Loucy (cell line): ENCODE data around the gene CCR4.

Source experiments
- H2AFZ ChIP-seq: fragments of 200-600 bp; sonication (generic); 2 replicates; pipeline ENCODE4 v1.6.0; 2016; ENCODE audit warnings: antibody characterized with exemption, mild to moderate bottlenecking, low read length, moderate library complexity
- H3F3A ChIP-seq: fragments of 200-600 bp; 2 replicates; pipeline ENCODE4 v1.6.0; 2016; ENCODE audit warnings: antibody characterized with exemption, low read depth, mild to moderate bottlenecking
- H3K27me3 ChIP-seq: fragments of 200-600 bp; sonication (generic); 2 replicates; pipeline ENCODE4 v1.6.1; 2014; ENCODE audit warnings: low read length, mild to moderate bottlenecking; ENCODE audit not compliant: insufficient read depth, poor library complexity, severe bottlenecking
- H3K36me3 ChIP-seq: fragments of 200-600 bp; sonication (generic); 2 replicates; pipeline ENCODE4 v1.6.1; 2016; ENCODE audit warnings: low read length; ENCODE audit not compliant: insufficient read depth
- H3K4me1 ChIP-seq: fragments of 200-600 bp; sonication (generic); 2 replicates; pipeline ENCODE4 v1.5.1; 2014; ENCODE audit warnings: low read length, mild to moderate bottlenecking; ENCODE audit not compliant: insufficient read depth, poor library complexity, severe bottlenecking
- H3K4me2 ChIP-seq: fragments of 200-600 bp; sonication (generic); 2 replicates; pipeline ENCODE4 v1.6.0; 2014; ENCODE audit warnings: antibody characterized with exemption, low read length, low read depth, mild to moderate bottlenecking; ENCODE audit not compliant: poor library complexity, severe bottlenecking
- H3K4me3 ChIP-seq: fragments of 200-600 bp; sonication (generic); 2 replicates; pipeline ENCODE4 v1.5.1; 2014; ENCODE audit warnings: low read length, mild to moderate bottlenecking, mixed read lengths; ENCODE audit not compliant: poor library complexity, severe bottlenecking
- H3K79me2 ChIP-seq: fragments of 200-600 bp; sonication (generic); 2 replicates; pipeline ENCODE4 v1.6.1; 2014; ENCODE audit warnings: low read length; ENCODE audit not compliant: insufficient read depth
- H3K9ac ChIP-seq: fragments of 200-600 bp; sonication (generic); 2 replicates; pipeline ENCODE4 v1.6.0; 2014; ENCODE audit warnings: mild to moderate bottlenecking, low read depth, low read length, moderate library complexity; ENCODE audit not compliant: poor library complexity, severe bottlenecking
- H3K9me2 ChIP-seq: fragments of 200-600 bp; sonication (generic); replicated peaks from 2 replicates; pipeline ENCODE4 v1.6.1; 2016; ENCODE audit warnings: low read depth, low read length, mixed read lengths
- H3K9me3 ChIP-seq: fragments of 200-600 bp; sonication (generic); 2 replicates; pipeline ENCODE4 v1.6.1; 2014; ENCODE audit warnings: mild to moderate bottlenecking, antibody characterized with exemption, low read length, low read depth; ENCODE audit not compliant: insufficient read depth
- H4K20me1 ChIP-seq: fragments of 200-600 bp; sonication (generic); 2 replicates; pipeline ENCODE4 v1.6.0; 2014; ENCODE audit warnings: antibody characterized with exemption, low read length, mild to moderate bottlenecking; ENCODE audit not compliant: insufficient read depth, poor library complexity, severe bottlenecking
- CTCF ChIP-seq: fragments of 200-600 bp; sonication (generic); conservative IDR thresholded peaks from 2 replicates; pipeline ENCODE4 v1.5.1; 2014; ENCODE audit warnings: mild to moderate bottlenecking, antibody characterized with exemption, low read length
- EZH2phosphoT487 ChIP-seq: fragments of 200-600 bp; IDR thresholded peaks from 2 replicates; pipeline ENCODE4 v1.6.1; 2018; ENCODE audit warnings: antibody characterized with exemption, mild to moderate bottlenecking, moderate library complexity, borderline replicate concordance

CCR4 gene

GRCh38 chr3:32910954-32911353 lies 40.5 kb upstream of the CCR4 start:
- Histone ChIP-seq H3F3A (no peaks in the 10 kb centered on the region), H3K9me2 (no peaks in the 10 kb centered on the region), H4K20me1 (no peaks in the 10 kb centered on the region), H3K4me1 (no peaks in the 10 kb centered on the region), H3K9me3 (no peaks in the 10 kb centered on the region), H3K4me3 (no peak overlapping the region), H3K79me2 (no peaks in the 10 kb centered on the region), H3K9ac (no peak overlapping the region), H3K4me2 (no peak overlapping the region), H2AFZ (no peak overlapping the region), H3K27me3 (no peaks in the 10 kb centered on the region), H3K36me3 (no peaks in the 10 kb centered on the region)
- TF ChIP-seq EZH2phosphoT487: no peak
- TF ChIP-seq CTCF: no peak

- Histone ChIP-seq H3K9me3 (peaks cover 4% of the 10 kb centered on the region; the same call in 1 of the 2 replicates), H3K36me3 (no peaks in the 10 kb centered on the region), H3K4me1 (no peaks in the 10 kb centered on the region), H3K9me2 (no peaks in the 10 kb centered on the region), H3K9ac (no peak overlapping the region), H4K20me1 (no peaks in the 10 kb centered on the region), H3K4me2 (no peak overlapping the region), H3K27me3 (no peaks in the 10 kb centered on the region), H3K4me3 (no peak overlapping the region), H3F3A (no peaks in the 10 kb centered on the region), H2AFZ (no peak overlapping the region), H3K79me2 (no peaks in the 10 kb centered on the region)
- no peak for TF ChIP-seq EZH2phosphoT487
- TF ChIP-seq CTCF: no peak
Observed at GRCh38 chr3:32912046-32912445, 39.4 kb upstream of the CCR4 start.

GRCh38 chr3:32913790-32914446 lies 37.5 kb upstream of the CCR4 start:
- H2AFZ ChIP-seq: no peak overlapping the region
- no peaks in the 10 kb centered on the region for H4K20me1 ChIP-seq
- no peak overlapping the region for H3K4me2 ChIP-seq
- no peaks in the 10 kb centered on the region for H3K9me2 ChIP-seq
- H3K9ac ChIP-seq: no peak overlapping the region
- H3K4me1 ChIP-seq: no peaks in the 10 kb centered on the region
- H3K36me3 ChIP-seq: no peaks in the 10 kb centered on the region
- peaks cover 7% of the 10 kb centered on the region; the same call in 1 of the 2 replicates for H3K9me3 ChIP-seq
- TF ChIP-seq EZH2phosphoT487: no peak
- TF ChIP-seq CTCF: no peak
- H3K4me3 ChIP-seq: no peak overlapping the region
- H3K79me2 ChIP-seq: no peaks in the 10 kb centered on the region
- no peaks in the 10 kb centered on the region for H3F3A ChIP-seq
- H3K27me3 ChIP-seq: no peaks in the 10 kb centered on the region
